SK-N-MC (cell line): Measurements from ENCODE around the gene LRBA.
"Not testable (repeated sequence)": the region's sequence is repeated elsewhere in the genome, so short reads cannot be mapped to it uniquely, and the experiment has no call there.

ENCODE experiments used
- DNase-seq: peaks from one replicate; pipeline ENCODE4 v3.0.0-alpha.2; 2011; ENCODE audit warnings: low read depth, low spot score
- H3K27ac ChIP-seq: fragments of 200-600 bp; sonication (generic); 2 replicates; pipeline ENCODE4 v1.5.1; 2016; ENCODE audit warnings: mixed run types
- H3K36me3 ChIP-seq: fragments of 200-600 bp; sonication (generic); 2 replicates; pipeline ENCODE4 v1.6.1; 2017; ENCODE audit warnings: antibody characterized with exemption, low read length, mixed read lengths; ENCODE audit not compliant: insufficient read depth
- H3K4me3 ChIP-seq: fragments of 200-600 bp; sonication (generic); 2 replicates; pipeline ENCODE4 v1.5.1; 2016
- H3K9ac ChIP-seq: fragments of 200-600 bp; sonication (generic); 2 replicates; pipeline ENCODE4 v1.8.0; 2017; ENCODE audit warnings: mixed run types, mixed read lengths; ENCODE audit not compliant: insufficient read length
- H3K9me3 ChIP-seq: fragments of 200-600 bp; sonication (generic); 2 replicates; pipeline ENCODE4 v1.6.1; 2017; ENCODE audit warnings: low read depth, mild to moderate bottlenecking, antibody characterized with exemption, low read length, moderate library complexity, mixed read lengths
- EZH2 ChIP-seq: fragments of 200-600 bp; sonication (generic); IDR thresholded peaks from one replicate; pipeline ENCODE4 v1.6.1; 2017; ENCODE audit warnings: antibody characterized with exemption
- FOXP2 ChIP-seq: optimal IDR thresholded peaks from 2 replicates; pipeline ENCODE3; 2011; ENCODE audit warnings: mild to moderate bottlenecking, moderate library complexity; ENCODE audit not compliant: insufficient read depth; ENCODE audit errors: extremely low read length, control extremely low read depth
- POLR2AphosphoS5 ChIP-seq: IDR thresholded peaks from 2 replicates; pipeline ENCODE4 v1.6.1; 2012; ENCODE audit warnings: mild to moderate bottlenecking, low read depth, low read length, borderline replicate concordance

LRBA gene

GRCh38 chr4:150750824-150751223 lies 264.3 kb downstream of the LRBA start:
- Histone ChIP-seq H3K9ac (no peak overlapping the region), H3K36me3 (no peaks in the 10 kb centered on the region), H3K4me3 (no peak overlapping the region), H3K27ac (no peak overlapping the region), H3K9me3 (no peaks in the 10 kb centered on the region)
- no peak for TF ChIP-seq FOXP2
- no peak for TF ChIP-seq EZH2
- TF ChIP-seq POLR2AphosphoS5, result no peak
- DNase-seq, result no peak

GRCh38 chr4:150746156-150746555 lies 268.9 kb downstream of the LRBA start:
- Histone ChIP-seq H3K4me3 (no peak overlapping the region), H3K27ac (no peak overlapping the region), H3K9me3 (no peaks in the 10 kb centered on the region), H3K9ac (no peak overlapping the region), H3K36me3 (no peaks in the 10 kb centered on the region)
- no peak for TF ChIP-seq POLR2AphosphoS5
- TF ChIP-seq EZH2, result no peak
- no peak for TF ChIP-seq FOXP2
- no peak for DNase-seq

GRCh38 chr4:150744570-150744969 lies 270.5 kb downstream of the LRBA start:
- no peaks in the 10 kb centered on the region for H3K9me3 ChIP-seq
- H3K36me3 ChIP-seq, result no peaks in the 10 kb centered on the region
- no peak overlapping the region for H3K4me3 ChIP-seq
- DNase-seq, result no peak
- H3K9ac ChIP-seq, result no peak overlapping the region
- H3K27ac ChIP-seq, result no peak overlapping the region
- no peak for TF ChIP-seq POLR2AphosphoS5

GRCh38 chr4:150743564-150744342 lies 271.3 kb downstream of the LRBA start:
- H3K9me3 ChIP-seq, result no peaks in the 10 kb centered on the region
- no peak overlapping the region for H3K27ac ChIP-seq
- TF ChIP-seq POLR2AphosphoS5, result no peak
- TF ChIP-seq EZH2, result no peak
- no peak for TF ChIP-seq FOXP2
- no peak for DNase-seq
- H3K36me3 ChIP-seq, result no peaks in the 10 kb centered on the region
- no peak overlapping the region for H3K4me3 ChIP-seq
- no peak overlapping the region for H3K9ac ChIP-seq

GRCh38 chr4:150742930-150743329 lies 272.2 kb downstream of the LRBA start:
- DNase-seq, H3K4me3 ChIP-seq, H3K9me3 ChIP-seq, H3K27ac ChIP-seq, H3K36me3 ChIP-seq, H3K9ac ChIP-seq: not testable (repeated sequence)

GRCh38 chr4:150739591-150739990 lies 275.5 kb downstream of the LRBA start:
- Histone ChIP-seq H3K4me3 (no peak overlapping the region), H3K36me3 (no peaks in the 10 kb centered on the region), H3K9ac (no peak overlapping the region), H3K27ac (no peak overlapping the region), H3K9me3 (no peaks in the 10 kb centered on the region)
- TF ChIP-seq EZH2, result no peak
- no peak for TF ChIP-seq FOXP2
- TF ChIP-seq POLR2AphosphoS5, result no peak
- no peak for DNase-seq

- H3K36me3 ChIP-seq, result peaks cover 4% of the 10 kb centered on the region; the same call in 1 of the 2 replicates
- TF ChIP-seq POLR2AphosphoS5, result no peak
- TF ChIP-seq EZH2, result no peak
- no peak for TF ChIP-seq FOXP2
- no peak overlapping the region for H3K9ac ChIP-seq
Measured at GRCh38 chr4:150725957-150726523, 289.0 kb downstream of the LRBA start.

GRCh38 chr4:150723727-150724411 lies 291.2 kb downstream of the LRBA start:
- DNase-seq, result no peak
- H3K4me3 ChIP-seq, result no peak overlapping the region
- TF ChIP-seq EZH2, result no peak
- TF ChIP-seq FOXP2, result no peak
- no peak overlapping the region for H3K9ac ChIP-seq
- H3K36me3 ChIP-seq, result no peaks in the 10 kb centered on the region
- no peaks in the 10 kb centered on the region for H3K9me3 ChIP-seq
- H3K27ac ChIP-seq, result no peak overlapping the region

More at GRCh38 chr4:150725957-150726523, 289.0 kb downstream of the LRBA start:
- H3K27ac ChIP-seq, result no peak overlapping the region
- no peak overlapping the region for H3K4me3 ChIP-seq
- no peak for DNase-seq
- H3K9me3 ChIP-seq, result no peaks in the 10 kb centered on the region
